A673 (cell line): ENCODE data around the gene CYP1A2. TPM values are rescaled to one million over a fixed set of nuclear protein-coding genes. Genes with fewer than 3 reads are reported as not detected.

Experiments
- BruUV-seq: library from RNA; stranded (reverse); fragments of 400-500 nt; replicated peaks from 2 replicates; lab custom pipeline; 2021; lab: Mats Ljungman, UMichigan
- CTCF ChIA-PET: fragments of 300-600 bp; sonication (Branson Sonifier 250); formaldehyde crosslinking; loops from one replicate; lab custom pipeline; 2022; ENCODE audit warnings: antibody characterized with exemption; lab: Charles Lee
- POLR2A ChIA-PET: fragments of 300-600 bp; sonication (Branson Sonifier 250); formaldehyde crosslinking; loops from one replicate; lab custom pipeline; 2022; ENCODE audit warnings: antibody characterized with exemption; ENCODE audit not compliant: low non-redundant PET; lab: Charles Lee
- DNase-seq: peaks from one replicate; pipeline ENCODE4 v3.0.0-alpha.2; 2015; ENCODE audit warnings: low spot score
- H3K27ac ChIP-seq: fragments of 200-600 bp; sonication (generic); 2 replicates; pipeline ENCODE4 v1.5.1; 2016; ENCODE audit warnings: mixed run types, low read depth, mild to moderate bottlenecking, mixed read lengths, antibody characterized with exemption, low read length; ENCODE audit not compliant: poor library complexity, severe bottlenecking
- H3K27me3 ChIP-seq: fragments of 200-600 bp; sonication (generic); replicated peaks from 2 replicates; pipeline ENCODE4 v1.6.1; 2017; ENCODE audit warnings: mixed run types, low read depth, mild to moderate bottlenecking, mixed read lengths, antibody characterized with exemption, low read length; ENCODE audit not compliant: insufficient read depth, poor library complexity
- H3K36me3 ChIP-seq: fragments of 200-600 bp; sonication (generic); 2 replicates; pipeline ENCODE4 v1.6.1; 2016; ENCODE audit warnings: mixed run types, mild to moderate bottlenecking, mixed read lengths, antibody characterized with exemption, low read length; ENCODE audit not compliant: insufficient read depth, poor library complexity, severe bottlenecking
- H3K4me1 ChIP-seq: fragments of 200-600 bp; sonication (generic); 2 replicates; pipeline ENCODE4 v1.6.1; 2017; ENCODE audit warnings: mixed run types, mild to moderate bottlenecking, mixed read lengths, antibody characterized with exemption, low read length; ENCODE audit not compliant: insufficient read depth, poor library complexity, severe bottlenecking
- H3K4me3 ChIP-seq: fragments of 200-600 bp; sonication (generic); 2 replicates; pipeline ENCODE4 v1.5.1; 2016; ENCODE audit warnings: low read depth, mixed run types, mild to moderate bottlenecking, mixed read lengths, low read length; ENCODE audit not compliant: poor library complexity, severe bottlenecking
- H3K9me3 ChIP-seq: fragments of 200-600 bp; sonication (generic); 2 replicates; pipeline ENCODE4 v1.6.1; 2016; ENCODE audit warnings: mixed run types, low read depth, mild to moderate bottlenecking, mixed read lengths, antibody characterized with exemption, low read length; ENCODE audit not compliant: poor library complexity, severe bottlenecking
- CTCF ChIP-seq: fragments of 300-800, 200-600 bp; sonication (generic); conservative IDR thresholded peaks from 2 replicates; pipeline ENCODE4 v1.5.1; 2017; ENCODE audit warnings: low read depth, mild to moderate bottlenecking, antibody characterized with exemption, low read length, moderate library complexity, mixed read lengths
- EZH2 ChIP-seq: fragments of 200-600 bp; sonication (generic); IDR thresholded peaks from 2 replicates; pipeline ENCODE4 v1.6.1; 2017; ENCODE audit warnings: borderline replicate concordance, low read depth, mild to moderate bottlenecking, mixed read lengths, antibody characterized with exemption, low read length; ENCODE audit not compliant: poor library complexity, severe bottlenecking
- intact Hi-C: fragments of 100-400 bp; cut with micrococcal nuclease; formaldehyde crosslinking; loops from one replicate; pipeline ENCODE4 v1.10.0; 2022; ENCODE audit not compliant: unreplicated experiment
- total RNA-seq: library from RNA; stranded (reverse); gene quantifications from 2 replicates; pipeline ENCODE4 v1.2.3, GENCODE V29; 2021

The CYP1A2 gene
- total RNA-seq, 1 experiment from 2014 or later = not detected

- intact Hi-C loops = no loop called here
- peak overlapping the region; percentile 93 for H3K4me3 ChIP-seq
- POLR2A ChIA-PET = interaction anchor here (0.7 kb wide), 1 partner anchor 114 kb away, joined by 3 read pairs; no protein-coding TSS in a partner anchor
- CTCF ChIA-PET = interaction anchor here (0.7 to 2.0 kb wide), 4 partner anchors 10 to 155 kb away, joined by 3 to 11 read pairs (median 3); no protein-coding TSS in a partner anchor
- TF ChIP-seq CTCF (no peak), EZH2 (no peak)
- no peaks in the 10 kb centered on the region for H3K9me3 ChIP-seq
- peaks cover 58% of the 10 kb centered on the region for H3K4me1 ChIP-seq
- BruUV-seq = no TSS peak
- peak; percentile 45 for DNase-seq
- H3K27me3 ChIP-seq = no peaks in the 10 kb centered on the region
- no peaks in the 10 kb centered on the region for H3K36me3 ChIP-seq
- H3K27ac ChIP-seq = peak overlapping the region; percentile 78
These were observed 32.1 kb downstream of the CYP1A2 start for GRCh38 chr15:74780523-74781430.

DNA sequence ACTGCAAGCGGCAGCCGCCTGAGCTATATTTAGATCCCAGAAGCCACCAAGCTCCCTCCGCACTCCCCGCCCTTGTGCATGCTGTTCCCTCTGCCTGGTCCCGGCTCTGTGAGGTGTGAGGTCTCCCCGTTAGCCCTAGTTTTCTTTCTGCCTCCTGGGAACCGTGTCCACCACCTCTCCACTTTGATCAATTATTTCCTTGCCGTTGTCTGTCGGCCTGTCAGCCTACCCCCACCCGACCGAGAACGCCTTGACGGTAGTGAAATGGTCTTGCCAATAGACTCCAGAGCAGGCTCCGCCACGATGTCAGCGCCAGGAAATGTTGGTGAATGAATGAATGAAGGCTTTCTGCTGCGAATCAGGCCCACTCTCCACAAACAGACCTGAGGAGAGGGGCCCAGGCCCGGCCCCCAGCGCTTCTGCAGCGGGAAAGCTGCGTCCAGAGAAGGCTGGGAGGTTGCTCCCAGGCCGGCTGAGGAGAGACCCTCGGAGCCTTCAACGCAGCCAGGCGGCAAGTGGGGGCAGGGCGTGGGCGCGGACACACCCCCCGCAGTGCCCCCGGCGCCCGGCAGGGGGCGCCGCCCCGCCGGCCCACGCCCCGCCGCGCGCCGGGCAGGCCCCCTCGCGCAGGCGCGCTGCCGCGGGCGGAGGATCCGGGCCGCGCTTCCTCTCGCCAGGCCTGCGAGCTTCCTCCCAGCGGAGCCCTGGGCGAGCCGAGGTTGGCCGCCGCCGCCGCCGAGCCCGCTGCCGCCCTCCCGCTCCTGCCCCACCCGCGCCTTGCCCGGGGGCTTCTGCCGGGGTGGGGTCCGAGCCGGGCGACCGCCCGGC is 33.0 kb downstream of the CYP1A2 start, which contains the start of gene CSK:
TSS of gene CSK (plus strand) at position 650 of the 828 bp plus-strand sequence. CDS start 16,218 bp downstream, outside the sequence.
- H3K9me3 ChIP-seq = no peaks in the 10 kb centered on the region
- H3K36me3 ChIP-seq = no peaks in the 10 kb centered on the region
- peaks cover 61% of the 10 kb centered on the region for H3K4me1 ChIP-seq
- peak; percentile 87 for DNase-seq
- TF ChIP-seq CTCF (peak; percentile 47), EZH2 (no peak)
- POLR2A ChIA-PET = no interaction called here
- H3K27ac ChIP-seq = peak within 1 kb of the TSS; percentile 78
- no TSS peak for BruUV-seq
- CTCF ChIA-PET = interaction anchor here (0.6 to 2.9 kb wide), 5 partner anchors 11 to 156 kb away, joined by 3 to 11 read pairs (median 3); partner anchors contain the start of gene CYP1A1
- H3K27me3 ChIP-seq = no peaks in the 10 kb centered on the region
- intact Hi-C loops = no loop called here
- peak within 1 kb of the TSS; percentile 93 for H3K4me3 ChIP-seq
